Bronchial epithelial cell (primary cell): Measurements from ENCODE around the gene CDH13. TPM values are rescaled to one million over a fixed set of nuclear protein-coding genes. Genes with fewer than 3 reads are reported as not detected.

Source experiments
- DNase-seq: peaks from one replicate; pipeline ENCODE4 v3.0.0-alpha.2; 2010; ENCODE audit warnings: low read depth
- FAIRE-seq: peaks from 2 replicates; lab custom pipeline; 2011; peaks lifted over from hg19 to GRCh38; lab: Jason Lieb, UNC
- H3K27me3 ChIP-seq: 2 replicates; pipeline ENCODE4 v1.5.1; 2011; ENCODE audit warnings: low read length; ENCODE audit not compliant: control insufficient read depth, insufficient read depth
- H3K36me3 ChIP-seq: 2 replicates; pipeline ENCODE4 v1.5.1; 2011; ENCODE audit warnings: low read length; ENCODE audit not compliant: control insufficient read depth, insufficient read depth
- H3K4me3 ChIP-seq: 2 replicates; pipeline ENCODE4 v1.5.1; 2011; ENCODE audit warnings: mild to moderate bottlenecking, low read depth, low read length, control low read depth
- total RNA-seq: library from RNA; depleted of rRNA; stranded (reverse); fragments of >200 nt; gene quantifications from 2 replicates; pipeline ENCODE4 v1.2.1, GENCODE V29; 2014
- TF ChIP-seq, protein P1 (sequence below): IDR thresholded peaks from 2 replicates; pipeline ENCODE4 v1.5.1; 2011; ENCODE audit warnings: mild to moderate bottlenecking, moderate library complexity, low read length, control low read depth, inconsistent platforms; ENCODE audit not compliant: insufficient read depth, severe bottlenecking

CDH13 gene
- total RNA-seq, 1 donor from 2014 or later = 31.3 TPM

DNA sequence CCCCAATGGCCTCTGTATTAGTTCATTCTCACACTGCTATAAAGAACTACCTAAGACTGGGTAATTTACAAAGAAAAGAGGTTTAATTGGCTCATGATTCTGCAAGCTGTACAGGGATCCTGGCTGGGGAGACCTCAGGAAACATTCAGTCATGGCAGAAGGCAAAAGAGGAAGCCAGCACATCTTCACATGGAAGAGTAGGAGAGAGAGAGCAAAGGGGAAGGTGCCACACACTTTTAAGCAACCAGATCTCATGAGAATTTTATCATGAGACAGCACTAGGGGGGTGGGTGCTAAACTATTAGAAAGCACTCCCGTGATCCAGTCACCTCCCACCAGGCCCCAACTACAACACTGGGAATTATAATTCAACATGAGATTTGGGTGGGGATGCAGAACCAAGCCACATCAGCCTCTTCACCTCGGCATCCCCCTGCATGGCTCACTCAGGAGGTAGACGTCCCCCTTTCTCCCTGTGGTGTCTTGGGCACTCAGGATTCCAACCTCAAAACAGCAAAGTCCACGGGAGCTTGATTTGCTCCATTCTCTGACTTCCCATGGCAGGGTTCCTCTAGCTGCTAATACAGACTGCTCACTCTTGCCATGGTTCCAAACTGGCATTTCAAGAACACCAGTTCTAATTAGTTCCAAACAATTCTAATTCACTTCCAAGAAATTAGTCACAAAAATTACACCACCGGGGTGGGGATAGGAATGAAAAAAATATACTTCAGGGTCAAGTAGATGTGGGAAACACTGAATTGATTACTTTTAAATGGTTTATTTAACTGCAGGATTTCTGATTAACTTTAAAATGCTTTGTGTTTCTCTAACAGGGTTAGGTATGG, 977.2 kb downstream of the CDH13 start:
- TF ChIP-seq, protein P1, sequence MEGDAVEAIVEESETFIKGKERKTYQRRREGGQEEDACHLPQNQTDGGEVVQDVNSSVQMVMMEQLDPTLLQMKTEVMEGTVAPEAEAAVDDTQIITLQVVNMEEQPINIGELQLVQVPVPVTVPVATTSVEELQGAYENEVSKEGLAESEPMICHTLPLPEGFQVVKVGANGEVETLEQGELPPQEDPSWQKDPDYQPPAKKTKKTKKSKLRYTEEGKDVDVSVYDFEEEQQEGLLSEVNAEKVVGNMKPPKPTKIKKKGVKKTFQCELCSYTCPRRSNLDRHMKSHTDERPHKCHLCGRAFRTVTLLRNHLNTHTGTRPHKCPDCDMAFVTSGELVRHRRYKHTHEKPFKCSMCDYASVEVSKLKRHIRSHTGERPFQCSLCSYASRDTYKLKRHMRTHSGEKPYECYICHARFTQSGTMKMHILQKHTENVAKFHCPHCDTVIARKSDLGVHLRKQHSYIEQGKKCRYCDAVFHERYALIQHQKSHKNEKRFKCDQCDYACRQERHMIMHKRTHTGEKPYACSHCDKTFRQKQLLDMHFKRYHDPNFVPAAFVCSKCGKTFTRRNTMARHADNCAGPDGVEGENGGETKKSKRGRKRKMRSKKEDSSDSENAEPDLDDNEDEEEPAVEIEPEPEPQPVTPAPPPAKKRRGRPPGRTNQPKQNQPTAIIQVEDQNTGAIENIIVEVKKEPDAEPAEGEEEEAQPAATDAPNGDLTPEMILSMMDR = no peak
- Histone ChIP-seq H3K27me3 (no peaks in the 10 kb centered on the region), H3K4me3 (no peak overlapping the region), H3K36me3 (no peaks in the 10 kb centered on the region)
- no peak for FAIRE-seq
- no peak for DNase-seq

DNA sequence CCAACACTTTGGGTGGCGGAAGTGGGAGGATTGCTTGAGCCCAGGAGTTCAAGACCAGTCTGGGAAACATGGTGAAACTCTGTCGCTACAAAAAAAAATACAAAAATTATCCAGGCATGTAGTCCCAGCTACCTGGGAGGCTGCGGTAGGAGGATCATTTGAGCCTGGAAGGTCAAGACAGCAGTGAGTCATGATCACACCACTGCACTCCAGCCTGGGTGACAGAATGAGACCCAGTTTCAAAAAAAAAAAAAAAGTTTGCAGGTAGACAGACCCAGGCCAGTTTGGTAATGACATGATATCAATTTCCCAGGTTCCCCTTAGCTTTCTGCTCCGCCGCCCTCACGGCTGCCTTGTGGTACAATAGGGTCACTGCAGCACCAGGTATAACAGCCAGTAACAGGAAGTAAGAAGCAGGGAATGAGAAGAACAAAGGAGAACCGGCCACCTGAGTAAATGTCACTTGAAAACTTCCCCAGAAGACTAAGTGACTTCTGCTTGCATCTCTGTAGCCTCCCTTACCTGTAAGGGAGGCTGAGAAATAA, 979.8 kb downstream of the CDH13 start:
- no peak overlapping the region for H3K4me3 ChIP-seq
- no peak for FAIRE-seq
- H3K36me3 ChIP-seq = no peaks in the 10 kb centered on the region
- H3K27me3 ChIP-seq = no peaks in the 10 kb centered on the region
- TF ChIP-seq, protein P1 = no peak
- DNase-seq = no peak

DNA sequence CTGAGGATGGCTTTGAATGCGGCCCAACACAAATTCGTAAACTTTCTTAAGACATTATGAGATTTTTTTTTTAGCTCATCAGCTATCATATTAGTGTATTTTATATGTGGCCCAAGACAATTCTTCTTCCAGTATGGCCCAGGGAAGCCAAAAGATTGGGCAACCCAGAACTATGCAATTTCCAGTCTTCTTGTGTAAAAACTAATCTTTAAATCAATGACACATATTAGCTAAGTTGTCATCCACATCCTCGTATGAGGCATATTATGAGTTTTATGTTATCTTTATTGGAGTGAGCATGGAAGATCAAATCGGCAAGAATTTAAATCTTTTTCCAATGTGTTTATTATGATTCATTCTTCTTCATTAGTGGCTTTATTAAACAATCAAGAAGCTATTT, 982.4 kb downstream of the CDH13 start:
- DNase-seq (no peak), FAIRE-seq (no peak)
- Histone ChIP-seq H3K27me3 (no peaks in the 10 kb centered on the region), H3K4me3 (no peak overlapping the region), H3K36me3 (no peaks in the 10 kb centered on the region)
- TF ChIP-seq, protein P1 = no peak

DNA sequence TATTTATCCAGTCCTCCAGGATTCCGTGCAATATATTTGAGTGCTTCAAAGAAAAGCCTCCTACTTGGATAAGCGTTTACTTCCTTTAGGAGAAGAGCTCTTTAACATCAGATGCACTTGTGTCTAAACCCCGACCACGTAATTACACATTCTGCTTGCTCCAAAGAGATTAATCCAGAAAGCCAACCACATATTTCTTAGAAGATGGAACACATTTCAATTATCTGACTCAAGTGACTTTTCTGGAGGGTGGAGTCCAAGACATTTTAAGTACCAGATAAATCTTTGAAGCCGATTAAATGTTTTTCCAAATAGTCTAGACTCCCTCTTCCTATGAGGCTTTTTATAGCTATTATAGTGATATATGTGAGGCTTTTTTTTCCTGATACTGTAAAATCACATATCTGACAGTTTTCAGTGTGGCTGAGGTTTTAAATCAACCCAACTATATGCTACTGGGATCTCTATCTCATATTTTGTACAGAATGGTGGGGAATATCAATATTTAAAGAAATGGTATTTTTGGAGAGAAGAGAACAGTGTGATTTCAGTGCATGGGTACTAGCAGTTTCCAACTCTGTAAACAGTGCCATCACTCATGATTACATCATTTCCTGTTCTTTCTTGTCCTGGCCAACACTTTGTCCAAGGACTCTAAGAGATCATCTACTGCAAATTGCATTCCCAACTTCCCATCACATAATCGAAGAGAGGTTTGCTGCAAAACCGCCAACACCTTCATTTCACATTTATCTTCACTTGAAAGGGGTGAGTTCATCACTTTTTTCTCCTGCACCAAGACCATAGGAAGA, 988.6 kb downstream of the CDH13 start:
- Histone ChIP-seq H3K4me3 (no peak overlapping the region), H3K27me3 (no peaks in the 10 kb centered on the region), H3K36me3 (no peaks in the 10 kb centered on the region)
- FAIRE-seq = no peak
- DNase-seq = peak; percentile 50
- TF ChIP-seq, protein P1 = no peak

DNA sequence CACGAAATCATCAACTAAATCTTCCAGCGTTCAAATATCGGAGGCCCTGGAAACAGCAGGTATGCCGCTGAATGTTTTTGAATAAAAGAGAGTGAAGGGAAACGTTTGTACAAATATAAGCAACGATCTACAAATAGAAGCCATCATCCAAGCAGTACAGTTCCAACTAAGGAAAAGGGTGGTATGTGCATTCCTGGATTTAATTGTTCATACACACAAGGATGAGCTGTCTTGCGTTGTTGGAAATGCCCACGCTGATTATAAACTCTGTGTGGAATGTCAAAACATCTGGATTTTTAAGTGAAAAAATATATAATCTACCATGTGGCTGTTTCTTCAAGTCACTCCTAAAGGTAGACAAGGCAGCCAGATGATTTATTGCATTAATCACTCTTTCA, 989.2 kb downstream of the CDH13 start:
- TF ChIP-seq, protein P1 = no peak
- H3K27me3 ChIP-seq = no peaks in the 10 kb centered on the region
- no peak for FAIRE-seq
- no peak overlapping the region for H3K4me3 ChIP-seq
- no peaks in the 10 kb centered on the region for H3K36me3 ChIP-seq
- no peak for DNase-seq
